OCI-LY7 (cell line): ENCODE data around the gene PRSS56.

Source experiments
- CTCF ChIP-seq: fragments of 200-600 bp; sonication (generic); conservative IDR thresholded peaks from 2 replicates; pipeline ENCODE4 v1.5.1; 2014; ENCODE audit warnings: mild to moderate bottlenecking, antibody characterized with exemption, low read length, moderate library complexity, mixed read lengths
- EZH2phosphoT487 ChIP-seq: fragments of 200-600 bp; sonication (generic); IDR thresholded peaks from 2 replicates; pipeline ENCODE4 v1.6.1; 2018; ENCODE audit warnings: low read depth, borderline replicate concordance, mild to moderate bottlenecking, mixed run types, antibody characterized with exemption, low read length, moderate library complexity, mixed read lengths

- TF ChIP-seq CTCF (no peak), EZH2phosphoT487 (no peak)
Observed at GRCh38 chr2:232476791-232477190, 43.4 kb upstream of the PRSS56 start.
